NOMO-1 (cell line): ENCODE data around the gene NIPA2.

Experiments used
- DNase-seq, 2 experiments: peaks; one replicate each; lab custom pipeline; 2025; ENCODE audit not compliant: unreplicated experiment in 2 of 2; lab: John Stamatoyannopoulos, UW

NIPA2 gene

GRCh38 chr15:22874966-22875365, 36.5 kb downstream of the NIPA2 start:
- no peak for DNase-seq

- no peak for DNase-seq
These were observed 38.7 kb downstream of the NIPA2 start for GRCh38 chr15:22877117-22877516.

- no peak for DNase-seq
These were observed 39.1 kb downstream of the NIPA2 start for GRCh38 chr15:22877607-22878006.

- no peak for DNase-seq
These were observed 39.6 kb downstream of the NIPA2 start for GRCh38 chr15:22878103-22878502.

GRCh38 chr15:22880068-22880980, 41.9 kb downstream of the NIPA2 start:
- DNase-seq = no peak

GRCh38 chr15:22880981-22881738, 42.7 kb downstream of the NIPA2 start:
- DNase-seq = no peak

GRCh38 chr15:22881739-22882440, 43.4 kb downstream of the NIPA2 start:
- DNase-seq = no peak

- no peak for DNase-seq
These were observed 44.7 kb downstream of the NIPA2 start for GRCh38 chr15:22883196-22883595.

GRCh38 chr15:22884344-22884743, 45.9 kb downstream of the NIPA2 start:
- DNase-seq = no peak

- no peak for DNase-seq
These were observed 46.7 kb downstream of the NIPA2 start for GRCh38 chr15:22885120-22885519.

- DNase-seq = no peak
These were observed 48.9 kb downstream of the NIPA2 start for GRCh38 chr15:22887157-22887951.

- no peak for DNase-seq
These were observed 49.8 kb downstream of the NIPA2 start for GRCh38 chr15:22888120-22888859.

GRCh38 chr15:22889146-22889818, 50.8 kb downstream of the NIPA2 start:
- DNase-seq = no peak

- DNase-seq = no peak
These were observed 51.8 kb downstream of the NIPA2 start for GRCh38 chr15:22890296-22890695.

GRCh38 chr15:22891426-22892210, 53.2 kb downstream of the NIPA2 start:
- DNase-seq = no peak

GRCh38 chr15:22892333-22892732, 53.9 kb downstream of the NIPA2 start:
- no peak for DNase-seq

- no peak for DNase-seq
These were observed 54.6 kb downstream of the NIPA2 start for GRCh38 chr15:22893081-22893480.

GRCh38 chr15:22893881-22894280, 55.4 kb downstream of the NIPA2 start:
- no peak for DNase-seq
